H7 (cell line): ENCODE measurements around the gene TAF6. TPM values are rescaled to one million over a fixed set of nuclear protein-coding genes. Genes with fewer than 3 reads are reported as not detected.
A peak's percentile ranks its signal among the peaks of the same experiment; 100 is the strongest.

Experiments used
- DNase-seq: peaks from one replicate; pipeline ENCODE4 v3.0.0; 2012
- H3K27me3 ChIP-seq: 2 replicates; pipeline ENCODE4 v1.6.0; 2011; ENCODE audit warnings: mild to moderate bottlenecking, low read length; ENCODE audit not compliant: control insufficient read depth, insufficient read depth
- H3K36me3 ChIP-seq: replicated peaks from 2 replicates; pipeline ENCODE4 v1.5.1; 2011; ENCODE audit warnings: low read length; ENCODE audit not compliant: control insufficient read depth, insufficient read depth
- H3K4me3 ChIP-seq: 2 replicates; pipeline ENCODE4 v1.5.1; 2011; ENCODE audit warnings: low read depth, mild to moderate bottlenecking, control low read depth, low read length, moderate library complexity; ENCODE audit not compliant: insufficient read depth
- total RNA-seq: library from RNA; depleted of rRNA; stranded (reverse); fragments of >200 nt; shearing (Covaris generic); gene quantifications from 2 replicates; pipeline ENCODE4 v1.2.3, GENCODE V29; 2014

The TAF6 gene
- total RNA-seq, 1 experiment from 2014 or later: 106 TPM

DNA sequence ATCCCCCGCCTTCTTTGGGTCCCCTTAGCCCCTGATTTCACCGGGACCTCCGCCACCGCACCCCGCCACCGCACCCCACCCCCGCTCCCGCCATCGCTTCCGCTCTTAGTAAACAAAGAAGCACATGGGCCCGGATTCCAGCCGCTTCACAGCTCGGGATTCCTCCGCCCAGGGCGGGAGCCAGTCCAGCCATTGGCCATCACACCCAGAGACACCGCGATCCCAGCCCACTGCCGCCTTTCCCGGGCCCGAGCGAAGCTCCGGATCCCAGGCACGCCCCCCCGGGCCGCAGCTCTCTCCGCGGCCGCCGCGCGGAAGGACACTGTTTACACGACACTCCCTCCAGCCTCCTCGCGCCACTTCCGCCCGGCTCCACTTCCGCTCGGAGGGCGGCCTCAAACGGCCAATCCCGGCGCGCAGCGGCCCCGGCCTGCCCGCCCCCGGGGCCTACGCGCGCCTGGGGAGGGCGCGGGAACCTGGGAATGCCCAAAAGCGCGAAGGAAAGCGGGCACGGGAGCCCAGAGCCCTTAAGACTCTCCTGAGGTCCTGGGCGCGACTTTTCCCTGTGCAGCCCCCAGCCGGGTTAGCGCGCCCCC lies 18.6 kb downstream of the TAF6 start:
- peak; percentile 98 for DNase-seq
- H3K27me3 ChIP-seq: no peaks in the 10 kb centered on the region
- H3K36me3 ChIP-seq: peaks cover 38% of the 10 kb centered on the region
- H3K4me3 ChIP-seq: peak overlapping the region; percentile 99

- peaks cover 47% of the 10 kb centered on the region for H3K36me3 ChIP-seq
- no peaks in the 10 kb centered on the region for H3K27me3 ChIP-seq
- peak; percentile 17 for DNase-seq
- peak overlapping the region; percentile 99 for H3K4me3 ChIP-seq
Observed at GRCh38 chr7:100099452-100099851, 19.7 kb downstream of the TAF6 start.

GRCh38 chr7:100098913-100099312 lies 20.2 kb downstream of the TAF6 start:
- no peak overlapping the region for H3K4me3 ChIP-seq
- no peaks in the 10 kb centered on the region for H3K27me3 ChIP-seq
- DNase-seq: no peak
- H3K36me3 ChIP-seq: peaks cover 52% of the 10 kb centered on the region

- no peaks in the 10 kb centered on the region for H3K27me3 ChIP-seq
- no peak overlapping the region for H3K4me3 ChIP-seq
- peak; percentile 23 for DNase-seq
- peaks cover 77% of the 10 kb centered on the region for H3K36me3 ChIP-seq
Observed at GRCh38 chr7:100095704-100096103, 23.5 kb downstream of the TAF6 start.

- Histone ChIP-seq H3K27me3 (no peaks in the 10 kb centered on the region), H3K4me3 (no peak overlapping the region), H3K36me3 (peaks cover 80% of the 10 kb centered on the region)
- peak; percentile 20 for DNase-seq
Observed at GRCh38 chr7:100095289-100095688, 23.9 kb downstream of the TAF6 start.

GRCh38 chr7:100093925-100094486 lies 25.2 kb downstream of the TAF6 start:
- H3K4me3 ChIP-seq: no peak overlapping the region
- H3K36me3 ChIP-seq: peaks cover 72% of the 10 kb centered on the region
- no peaks in the 10 kb centered on the region for H3K27me3 ChIP-seq
- DNase-seq: peak; percentile 21

- DNase-seq: peak; percentile 26
- Histone ChIP-seq H3K4me3 (no peak overlapping the region), H3K27me3 (no peaks in the 10 kb centered on the region), H3K36me3 (peaks cover 66% of the 10 kb centered on the region)
Observed at GRCh38 chr7:100093498-100093897, 25.7 kb downstream of the TAF6 start.

DNA sequence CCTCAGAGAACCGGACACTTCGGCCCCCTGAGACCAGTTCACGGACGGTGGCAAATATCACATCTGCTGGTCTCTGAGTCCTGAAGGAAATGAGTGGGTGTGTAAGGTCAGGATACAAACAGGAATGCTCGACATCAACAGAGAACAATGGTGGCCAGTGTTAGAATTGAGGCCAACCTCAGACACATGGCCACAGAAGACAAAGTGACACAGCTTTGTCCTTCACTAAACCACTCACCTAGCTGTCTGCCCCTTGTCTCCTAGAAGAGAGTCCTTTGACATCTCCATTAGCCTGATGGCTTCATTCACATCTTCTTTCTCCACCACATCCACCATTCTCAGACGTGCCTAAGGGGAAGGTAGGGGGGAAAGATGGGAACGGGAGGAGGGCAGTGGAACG lies 26.1 kb downstream of the TAF6 start:
- no peak overlapping the region for H3K4me3 ChIP-seq
- H3K27me3 ChIP-seq: no peaks in the 10 kb centered on the region
- DNase-seq: peak; percentile 13
- H3K36me3 ChIP-seq: peaks cover 62% of the 10 kb centered on the region

DNA sequence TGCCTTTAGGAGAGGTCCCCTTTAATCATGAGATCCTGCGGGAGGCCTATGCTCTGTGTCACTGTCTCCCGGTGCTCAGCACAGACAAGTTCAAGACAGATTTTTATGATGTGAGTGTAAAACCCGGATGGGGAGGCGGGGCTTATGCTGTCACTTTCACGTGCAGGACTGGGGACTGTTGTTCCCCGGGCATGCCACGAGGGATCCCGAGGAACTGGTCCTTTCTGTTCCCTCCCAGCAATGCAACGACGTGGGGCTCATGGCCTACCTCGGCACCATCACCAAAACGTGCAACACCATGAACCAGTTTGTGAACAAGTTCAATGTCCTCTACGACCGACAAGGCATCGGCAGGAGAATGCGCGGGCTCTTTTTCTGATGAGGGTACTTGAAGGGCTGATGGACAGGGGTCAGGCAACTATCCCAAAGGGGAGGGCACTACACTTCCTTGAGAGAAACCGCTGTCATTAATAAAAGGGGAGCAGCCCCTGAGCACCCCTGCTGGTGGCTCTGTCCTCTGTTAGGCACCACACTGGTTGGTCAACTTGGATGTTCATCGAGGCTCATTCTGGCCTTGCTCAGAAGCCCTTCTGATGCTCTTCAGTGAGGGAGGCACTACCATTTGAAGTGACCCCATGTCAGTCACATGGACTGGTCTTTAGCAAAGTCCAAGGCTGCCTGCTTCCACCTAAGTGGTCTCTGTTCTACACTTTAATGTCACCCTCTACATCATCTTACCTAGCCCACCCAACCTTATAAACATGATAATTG lies 27.6 kb downstream of the TAF6 start:
- Histone ChIP-seq H3K4me3 (no peak overlapping the region), H3K36me3 (peaks cover 50% of the 10 kb centered on the region), H3K27me3 (no peaks in the 10 kb centered on the region)
- peak; percentile 64 for DNase-seq

GRCh38 chr7:100090527-100091410 lies 28.4 kb downstream of the TAF6 start:
- Histone ChIP-seq H3K27me3 (no peaks in the 10 kb centered on the region), H3K36me3 (peaks cover 45% of the 10 kb centered on the region), H3K4me3 (no peak overlapping the region)
- no peak for DNase-seq

DNA sequence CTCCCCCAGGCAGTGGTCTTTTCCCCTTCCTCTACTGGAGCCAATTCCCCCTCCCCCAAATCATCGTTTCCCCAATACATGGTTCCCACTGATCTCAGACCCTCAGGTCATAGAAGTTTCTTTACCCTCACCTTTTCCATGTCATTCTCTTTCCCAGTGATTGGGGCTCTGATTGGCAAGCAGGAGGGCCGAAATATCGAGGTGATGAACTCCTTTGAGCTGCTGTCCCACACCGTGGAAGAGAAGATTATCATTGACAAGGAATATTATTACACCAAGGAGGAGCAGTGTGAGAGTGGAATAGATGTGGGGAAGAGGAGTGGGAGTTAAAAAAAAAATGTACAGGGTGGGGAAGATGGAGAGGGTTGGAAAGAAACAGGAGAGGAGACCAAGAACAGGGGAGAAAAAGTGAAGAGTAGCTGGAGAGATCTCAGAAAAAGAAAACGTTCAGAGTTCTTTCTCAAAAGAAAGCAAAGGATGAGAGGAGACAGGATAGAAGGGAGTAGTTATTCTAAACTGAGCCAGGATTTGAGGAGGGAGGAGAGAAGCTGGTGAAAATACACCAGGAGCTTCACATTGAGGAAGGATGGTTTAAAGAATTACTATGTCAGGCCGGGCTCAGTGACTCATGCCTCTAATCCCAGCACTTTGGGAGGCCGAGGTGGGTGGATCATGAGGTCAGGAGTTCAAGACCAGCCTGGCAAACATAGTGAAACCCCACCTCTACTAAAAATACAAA lies 29.5 kb downstream of the TAF6 start:
- peak overlapping the region; percentile 94 for H3K4me3 ChIP-seq
- no peaks in the 10 kb centered on the region for H3K27me3 ChIP-seq
- peak; percentile 6 for DNase-seq
- peaks cover 35% of the 10 kb centered on the region for H3K36me3 ChIP-seq

- peak; percentile 95 for DNase-seq
- H3K36me3 ChIP-seq: peaks cover 28% of the 10 kb centered on the region
- no peaks in the 10 kb centered on the region for H3K27me3 ChIP-seq
- peak within 1 kb of the TSS; percentile 94 for H3K4me3 ChIP-seq
Observed at GRCh38 chr7:100088621-100089457, 30.3 kb downstream of the TAF6 start, which contains the start of gene COPS6. Gene COPS6 (plus strand): TSS chr7:100088969. CDS start chr7:100088991, 22 bp downstream.

GRCh38 chr7:100088095-100088620 lies 31.0 kb downstream of the TAF6 start:
- Histone ChIP-seq H3K4me3 (peak overlapping the region; percentile 94), H3K36me3 (peaks cover 21% of the 10 kb centered on the region), H3K27me3 (no peaks in the 10 kb centered on the region)
- no peak for DNase-seq
